Dermis microvascular lymphatic vessel endothelial cell (primary cell): Measurements from ENCODE around the gene MAP3K4. TPM values are rescaled to one million over a fixed set of nuclear protein-coding genes. Genes with fewer than 3 reads are reported as not detected.

Experiments
- DNase-seq, 2 donors: peaks; one replicate each; pipeline versions ENCODE4 v3.0.0 to v3.0.0-alpha.2; 2010; ENCODE audit warnings: low read depth in 2 of 2
- total RNA-seq: library from RNA; depleted of rRNA; stranded (reverse); fragments of >200 nt; gene quantifications from 2 replicates; pipeline ENCODE4 v1.2.1, GENCODE V29; 2014

Gene MAP3K4
- total RNA-seq, 1 donor from 2014 or later, result 16.9 TPM

- no peak for DNase-seq
These were observed 148.4 kb downstream of the MAP3K4 start for GRCh38 chr6:161139766-161140553.

- no peak for DNase-seq
These were observed 148.9 kb downstream of the MAP3K4 start for GRCh38 chr6:161140554-161140875.

GRCh38 chr6:161141173-161141572 lies 149.6 kb downstream of the MAP3K4 start:
- peak in 1 of 2 donors; percentile 42 for DNase-seq

GRCh38 chr6:161142957-161143296 lies 151.4 kb downstream of the MAP3K4 start:
- DNase-seq, result no peak

- no peak for DNase-seq
These were observed 152.3 kb downstream of the MAP3K4 start for GRCh38 chr6:161143663-161144430.

GRCh38 chr6:161150136-161150535 lies 158.6 kb downstream of the MAP3K4 start:
- DNase-seq, result no peak

- DNase-seq, result no peak
These were observed 159.0 kb downstream of the MAP3K4 start for GRCh38 chr6:161150566-161150965.

GRCh38 chr6:161151059-161151645 lies 159.6 kb downstream of the MAP3K4 start:
- DNase-seq, result no peak

GRCh38 chr6:161151660-161152526 lies 160.3 kb downstream of the MAP3K4 start:
- no peak for DNase-seq

GRCh38 chr6:161152527-161152862 lies 160.9 kb downstream of the MAP3K4 start:
- DNase-seq, result no peak

GRCh38 chr6:161152907-161153662 lies 161.5 kb downstream of the MAP3K4 start:
- no peak for DNase-seq

- no peak for DNase-seq
These were observed 162.2 kb downstream of the MAP3K4 start for GRCh38 chr6:161153725-161154124.

- DNase-seq, result no peak
These were observed 163.3 kb downstream of the MAP3K4 start for GRCh38 chr6:161154796-161155335.

GRCh38 chr6:161161121-161161520 lies 169.6 kb downstream of the MAP3K4 start:
- no peak for DNase-seq

GRCh38 chr6:161161889-161162624 lies 170.5 kb downstream of the MAP3K4 start:
- DNase-seq, result no peak

GRCh38 chr6:161162722-161163121 lies 171.2 kb downstream of the MAP3K4 start:
- no peak for DNase-seq

GRCh38 chr6:161163466-161164181 lies 172.1 kb downstream of the MAP3K4 start:
- DNase-seq, result no peak

GRCh38 chr6:161164182-161164625 lies 172.6 kb downstream of the MAP3K4 start:
- no peak for DNase-seq

GRCh38 chr6:161166176-161166575 lies 174.6 kb downstream of the MAP3K4 start:
- DNase-seq, result no peak
